ENCODE results near the gene RBM3. TPM values are rescaled to one million over a fixed set of nuclear protein-coding genes. Genes with fewer than 3 reads are reported as not detected.

The RBM3 gene
- total and polyA plus RNA-seq, 7 donors: 15.9 to 206 (median 68.9) TPM

DNA sequence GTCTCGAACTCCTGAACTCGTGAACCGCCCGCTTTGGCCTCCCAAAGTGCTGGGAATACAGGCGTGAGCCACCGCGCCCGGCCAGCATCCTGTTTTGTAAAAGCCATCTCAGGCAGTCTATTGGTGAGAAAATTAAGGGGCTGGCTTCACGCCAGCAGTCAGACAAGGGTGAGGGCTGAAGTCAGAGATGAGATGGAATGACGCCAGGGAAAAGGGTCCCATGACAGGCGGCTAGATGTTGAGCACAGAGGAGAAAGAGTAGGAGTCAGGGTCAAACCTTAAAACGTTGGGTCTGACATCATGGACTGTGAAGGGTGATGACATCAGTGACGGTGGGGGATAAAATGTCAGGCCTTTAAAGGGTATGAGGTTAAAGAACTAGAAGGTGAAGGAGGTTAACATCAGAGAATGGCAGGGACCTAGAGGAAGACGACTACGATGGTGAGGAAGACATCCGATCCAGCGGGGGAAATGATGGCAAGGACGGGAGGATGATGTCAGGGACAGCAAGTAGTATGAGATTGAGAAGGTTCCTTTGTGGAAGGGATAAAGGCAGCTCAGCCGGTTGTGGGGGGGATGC lies 504 bp upstream of the RBM3 start:
- TF ChIP-seq, protein P1, sequence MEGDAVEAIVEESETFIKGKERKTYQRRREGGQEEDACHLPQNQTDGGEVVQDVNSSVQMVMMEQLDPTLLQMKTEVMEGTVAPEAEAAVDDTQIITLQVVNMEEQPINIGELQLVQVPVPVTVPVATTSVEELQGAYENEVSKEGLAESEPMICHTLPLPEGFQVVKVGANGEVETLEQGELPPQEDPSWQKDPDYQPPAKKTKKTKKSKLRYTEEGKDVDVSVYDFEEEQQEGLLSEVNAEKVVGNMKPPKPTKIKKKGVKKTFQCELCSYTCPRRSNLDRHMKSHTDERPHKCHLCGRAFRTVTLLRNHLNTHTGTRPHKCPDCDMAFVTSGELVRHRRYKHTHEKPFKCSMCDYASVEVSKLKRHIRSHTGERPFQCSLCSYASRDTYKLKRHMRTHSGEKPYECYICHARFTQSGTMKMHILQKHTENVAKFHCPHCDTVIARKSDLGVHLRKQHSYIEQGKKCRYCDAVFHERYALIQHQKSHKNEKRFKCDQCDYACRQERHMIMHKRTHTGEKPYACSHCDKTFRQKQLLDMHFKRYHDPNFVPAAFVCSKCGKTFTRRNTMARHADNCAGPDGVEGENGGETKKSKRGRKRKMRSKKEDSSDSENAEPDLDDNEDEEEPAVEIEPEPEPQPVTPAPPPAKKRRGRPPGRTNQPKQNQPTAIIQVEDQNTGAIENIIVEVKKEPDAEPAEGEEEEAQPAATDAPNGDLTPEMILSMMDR (IDR thresholded peaks at IDR 0.05): no peak
- H3K27ac ChIP-seq: peak overlapping the region; percentile 94
- H3K4me3 ChIP-seq: peak overlapping the region; percentile 78
- DNase-seq (peak; percentile 45 to 74), ATAC-seq (peak; percentile 14 to 34 (median 24))
- no peaks in the 10 kb centered on the region for H3K27me3 ChIP-seq (ENCODE audit: insufficient read depth in 3 of 3, low read length in 2 of 3)
- no peaks in the 10 kb centered on the region for H3K9me3 ChIP-seq
- intact Hi-C loops (cut with DNase I): no loop called here
- H3K4me1 ChIP-seq: peaks cover 8% of the 10 kb centered on the region
- 28 to 44% (median 31%) methylated on average over 14 to 19 of the region's 19 CpGs for WGBS, 3 donors
- H3K36me3 ChIP-seq (ENCODE audit: insufficient read depth in 1 of 2, low read depth in 1 of 2): peaks cover 10 to 39% of the 10 kb centered on the region in 2 donors

DNA sequence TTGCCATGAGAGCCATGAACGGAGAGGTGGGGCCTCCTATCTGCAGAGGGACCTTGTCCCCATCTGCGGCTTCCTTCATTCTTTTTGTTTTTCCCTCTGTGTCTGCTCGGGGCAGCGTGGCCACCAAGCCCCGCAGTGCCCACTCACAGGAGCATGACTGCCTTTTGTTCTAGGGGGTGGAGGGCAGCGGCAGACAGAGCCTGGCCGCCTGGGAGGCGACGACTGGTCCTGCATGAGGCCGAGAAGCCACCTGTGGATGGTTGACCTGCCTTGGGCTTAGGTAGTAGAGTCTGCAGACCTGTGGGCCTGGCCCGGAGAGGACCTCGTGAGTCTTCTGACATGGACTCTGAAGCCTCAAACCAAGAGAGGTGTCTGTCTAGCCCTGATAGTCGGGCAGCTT lies 1.4 kb downstream of the RBM3 start:
- H3K27ac ChIP-seq: peak overlapping the region; percentile 94
- WGBS, 3 donors: 75 to 85% (median 80%) methylated on average over 10 to 13 of the region's 13 CpGs
- no peaks in the 10 kb centered on the region for H3K9me3 ChIP-seq
- H3K36me3 ChIP-seq (ENCODE audit: insufficient read depth in 1 of 2, low read depth in 1 of 2): peaks cover 10 to 48% of the 10 kb centered on the region in 2 donors
- ATAC-seq (no peak), DNase-seq (no peak)
- TF ChIP-seq, protein P1 (IDR thresholded peaks at IDR 0.05): no peak
- H3K4me3 ChIP-seq: peak overlapping the region; percentile 78
- no peaks in the 10 kb centered on the region for H3K27me3 ChIP-seq (ENCODE audit: insufficient read depth in 3 of 3, low read length in 2 of 3)
- H3K4me1 ChIP-seq: peaks cover 8% of the 10 kb centered on the region
- intact Hi-C loops (cut with DNase I): no loop called here

DNA sequence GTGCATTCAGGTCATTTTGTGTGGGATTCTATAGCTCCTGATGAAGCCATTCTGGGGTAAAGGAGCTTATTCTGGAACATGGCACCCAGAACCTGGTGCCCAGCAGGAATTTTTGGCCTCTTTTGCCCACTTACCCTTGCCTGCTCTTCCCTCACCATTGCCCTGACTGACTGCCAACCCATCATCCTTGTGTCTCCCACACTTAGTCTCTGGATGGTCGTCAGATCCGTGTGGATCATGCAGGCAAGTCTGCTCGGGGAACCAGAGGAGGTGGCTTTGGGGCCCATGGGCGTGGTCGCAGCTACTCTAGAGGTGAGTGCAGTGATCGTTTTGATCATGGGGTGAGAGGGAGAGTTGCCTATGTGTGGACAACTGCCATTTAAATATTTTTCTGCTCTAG lies 1.8 kb downstream of the RBM3 start:
- TF ChIP-seq, protein P1 (IDR thresholded peaks at IDR 0.05): no peak
- H3K9me3 ChIP-seq: no peaks in the 10 kb centered on the region
- no peak for DNase-seq
- intact Hi-C loops (cut with DNase I): no loop called here
- peaks cover 8% of the 10 kb centered on the region for H3K4me1 ChIP-seq
- peak overlapping the region; percentile 78 for H3K4me3 ChIP-seq
- no peak for ATAC-seq
- no peaks in the 10 kb centered on the region for H3K27me3 ChIP-seq (ENCODE audit: insufficient read depth in 3 of 3, low read length in 2 of 3)
- H3K27ac ChIP-seq: peak overlapping the region; percentile 94
- 60 to 68% (median 68%) methylated on average over 6 of the region's 6 CpGs for WGBS, 3 donors
- H3K36me3 ChIP-seq (ENCODE audit: insufficient read depth in 1 of 2, low read depth in 1 of 2): peaks cover 10 to 48% of the 10 kb centered on the region in 2 donors

DNA sequence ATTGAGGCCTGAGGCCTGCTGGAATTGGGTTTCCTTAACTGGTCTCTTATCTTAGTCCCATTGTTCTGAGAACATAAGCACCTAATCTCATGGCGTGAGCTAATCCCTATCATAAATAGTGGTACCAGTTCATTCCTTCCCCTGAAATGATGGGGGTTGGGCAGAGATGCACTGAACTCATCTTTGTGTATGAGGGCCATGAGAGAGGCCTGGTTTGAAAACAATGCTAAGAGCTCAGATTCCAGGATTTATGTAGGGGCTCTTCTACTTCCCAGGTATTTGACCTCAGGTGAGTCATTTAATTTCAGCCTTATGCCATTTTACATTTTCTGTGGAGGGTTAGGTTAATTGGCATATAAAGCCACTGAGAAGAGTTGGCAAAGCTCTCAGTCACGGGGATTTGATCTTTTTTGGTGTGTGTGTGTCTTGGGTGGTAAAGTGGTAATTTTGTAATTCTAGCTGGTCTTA lies 4.4 kb downstream of the RBM3 start:
- H3K27me3 ChIP-seq (ENCODE audit: insufficient read depth in 3 of 3, low read length in 2 of 3): no peaks in the 10 kb centered on the region
- intact Hi-C loops (cut with DNase I): no loop called here
- ATAC-seq (no peak), DNase-seq (no peak)
- no peak overlapping the region for H3K27ac ChIP-seq
- H3K9me3 ChIP-seq: no peaks in the 10 kb centered on the region
- TF ChIP-seq, protein P1 (IDR thresholded peaks at IDR 0.05): no peak
- peaks cover 10 to 48% of the 10 kb centered on the region in 2 donors for H3K36me3 ChIP-seq (ENCODE audit: insufficient read depth in 1 of 2, low read depth in 1 of 2)
- peaks cover 8% of the 10 kb centered on the region for H3K4me1 ChIP-seq
- 54 to 60% (median 56%) methylated on average over 2 of the region's 2 CpGs for WGBS, 3 donors
- no peak overlapping the region for H3K4me3 ChIP-seq

DNA sequence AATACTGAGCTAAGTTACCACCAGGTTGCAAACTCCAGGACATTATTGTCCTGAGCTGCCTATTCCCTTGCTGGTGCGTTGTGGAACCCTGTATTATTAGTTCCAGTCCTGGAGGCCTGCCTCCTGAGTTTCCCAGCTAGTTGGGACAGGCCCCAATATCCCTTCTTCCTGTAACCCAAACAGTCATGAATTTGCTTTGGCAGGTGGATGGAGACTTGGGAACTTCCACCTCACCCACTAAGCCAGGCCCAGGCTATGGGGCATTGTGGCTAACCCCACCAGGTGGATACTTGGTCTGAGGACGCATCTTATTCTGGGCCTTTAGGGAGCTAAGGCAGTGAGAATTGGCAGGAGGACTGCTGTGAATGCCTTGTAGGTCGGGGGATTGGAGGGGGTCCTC lies 5.0 kb downstream of the RBM3 start:
- intact Hi-C loops (cut with DNase I): no loop called here
- DNase-seq: no peak
- peaks cover 10 to 48% of the 10 kb centered on the region in 2 donors for H3K36me3 ChIP-seq (ENCODE audit: insufficient read depth in 1 of 2, low read depth in 1 of 2)
- ATAC-seq: no peak
- H3K4me3 ChIP-seq: no peak overlapping the region
- no peak overlapping the region for H3K27ac ChIP-seq
- peaks cover 8% of the 10 kb centered on the region for H3K4me1 ChIP-seq
- TF ChIP-seq, protein P1 (IDR thresholded peaks at IDR 0.05): no peak
- 55 to 72% (median 72%) methylated on average over 3 of the region's 3 CpGs for WGBS, 3 donors
- no peaks in the 10 kb centered on the region for H3K27me3 ChIP-seq (ENCODE audit: insufficient read depth in 3 of 3, low read length in 2 of 3)
- H3K9me3 ChIP-seq: no peaks in the 10 kb centered on the region
